Glutamatergic neuron (in vitro differentiated cells): ENCODE measurements around the gene C1orf87. TPM values are rescaled to one million over a fixed set of nuclear protein-coding genes. Genes with fewer than 3 reads are reported as not detected.

Source experiments
- DNase-seq: peaks from one replicate; pipeline ENCODE4 v3.0.0; 2022
- H3K27ac Mint-ChIP-seq: one replicate; pipeline ENCODE4 v1.8.0; 2020; ENCODE audit warnings: mild to moderate bottlenecking, mixed read lengths, inconsistent platforms; ENCODE audit not compliant: unreplicated experiment
- H3K27me3 Mint-ChIP-seq: one replicate; pipeline ENCODE4 v1.8.0; 2020; ENCODE audit warnings: mild to moderate bottlenecking, moderate library complexity, mixed read lengths, inconsistent platforms; ENCODE audit not compliant: unreplicated experiment
- H3K36me3 Mint-ChIP-seq: one replicate; pipeline ENCODE4 v1.8.0; 2020; ENCODE audit warnings: mild to moderate bottlenecking, mixed read lengths, inconsistent platforms; ENCODE audit not compliant: unreplicated experiment
- H3K4me1 Mint-ChIP-seq: one replicate; pipeline ENCODE4 v1.8.0; 2020; ENCODE audit warnings: mild to moderate bottlenecking, low read depth, mixed read lengths, inconsistent platforms; ENCODE audit not compliant: unreplicated experiment
- H3K4me3 Mint-ChIP-seq: one replicate; pipeline ENCODE4 v1.8.0; 2020; ENCODE audit warnings: mild to moderate bottlenecking, mixed read lengths, inconsistent platforms; ENCODE audit not compliant: unreplicated experiment
- H3K9me3 Mint-ChIP-seq: one replicate; pipeline ENCODE4 v1.8.0; 2020; ENCODE audit warnings: mild to moderate bottlenecking, moderate library complexity, mixed read lengths, inconsistent platforms; ENCODE audit not compliant: unreplicated experiment
- total RNA-seq: library from RNA; stranded (reverse); fragmentation: NEBNext Ultra II Directional; extraction: Animal tissue kit (Norgen Biotek cat#: 25700); gene quantifications from one replicate; pipeline ENCODE4 v1.2.1, GENCODE V29; 2021; ENCODE audit not compliant: unreplicated experiment
- TF ChIP-seq, protein P1 (sequence below): fragments of 200-600 bp; sonication (generic); IDR thresholded peaks from one replicate; pipeline ENCODE4 v1.5.0; 2021; ENCODE audit not compliant: partially characterized antibody, unreplicated experiment

C1orf87 gene
- total RNA-seq, 1 donor from 2014 or later: not detected

DNA sequence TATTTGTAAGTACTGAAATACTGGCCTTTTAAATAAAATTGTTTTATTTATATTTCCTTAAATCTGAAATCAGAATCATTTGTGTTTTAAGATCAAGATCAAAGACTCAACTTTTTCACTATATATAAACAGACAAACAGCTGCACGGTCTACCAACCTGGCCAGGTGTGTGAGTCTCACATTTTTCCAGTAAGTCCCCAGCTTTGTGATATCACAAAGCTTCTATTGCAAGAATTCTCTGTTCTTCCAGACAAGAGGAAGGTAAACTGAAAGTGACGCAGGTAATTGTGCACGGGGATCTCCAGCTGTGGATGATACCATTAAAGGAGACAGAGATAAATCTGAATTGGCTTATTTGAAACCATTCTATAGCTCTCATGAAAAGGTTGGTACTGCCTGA lies 105.8 kb downstream of the C1orf87 start:
- Mint-ChIP-seq H3K4me1 (peaks cover 8% of the 10 kb centered on the region), H3K4me3 (no peak overlapping the region), H3K27me3 (peaks cover 5% of the 10 kb centered on the region), H3K9me3 (peaks cover 3% of the 10 kb centered on the region), H3K36me3 (no peaks in the 10 kb centered on the region), H3K27ac (peak overlapping the region; percentile 36)
- TF ChIP-seq, protein P1, sequence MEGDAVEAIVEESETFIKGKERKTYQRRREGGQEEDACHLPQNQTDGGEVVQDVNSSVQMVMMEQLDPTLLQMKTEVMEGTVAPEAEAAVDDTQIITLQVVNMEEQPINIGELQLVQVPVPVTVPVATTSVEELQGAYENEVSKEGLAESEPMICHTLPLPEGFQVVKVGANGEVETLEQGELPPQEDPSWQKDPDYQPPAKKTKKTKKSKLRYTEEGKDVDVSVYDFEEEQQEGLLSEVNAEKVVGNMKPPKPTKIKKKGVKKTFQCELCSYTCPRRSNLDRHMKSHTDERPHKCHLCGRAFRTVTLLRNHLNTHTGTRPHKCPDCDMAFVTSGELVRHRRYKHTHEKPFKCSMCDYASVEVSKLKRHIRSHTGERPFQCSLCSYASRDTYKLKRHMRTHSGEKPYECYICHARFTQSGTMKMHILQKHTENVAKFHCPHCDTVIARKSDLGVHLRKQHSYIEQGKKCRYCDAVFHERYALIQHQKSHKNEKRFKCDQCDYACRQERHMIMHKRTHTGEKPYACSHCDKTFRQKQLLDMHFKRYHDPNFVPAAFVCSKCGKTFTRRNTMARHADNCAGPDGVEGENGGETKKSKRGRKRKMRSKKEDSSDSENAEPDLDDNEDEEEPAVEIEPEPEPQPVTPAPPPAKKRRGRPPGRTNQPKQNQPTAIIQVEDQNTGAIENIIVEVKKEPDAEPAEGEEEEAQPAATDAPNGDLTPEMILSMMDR: no peak
- DNase-seq: no peak

DNA sequence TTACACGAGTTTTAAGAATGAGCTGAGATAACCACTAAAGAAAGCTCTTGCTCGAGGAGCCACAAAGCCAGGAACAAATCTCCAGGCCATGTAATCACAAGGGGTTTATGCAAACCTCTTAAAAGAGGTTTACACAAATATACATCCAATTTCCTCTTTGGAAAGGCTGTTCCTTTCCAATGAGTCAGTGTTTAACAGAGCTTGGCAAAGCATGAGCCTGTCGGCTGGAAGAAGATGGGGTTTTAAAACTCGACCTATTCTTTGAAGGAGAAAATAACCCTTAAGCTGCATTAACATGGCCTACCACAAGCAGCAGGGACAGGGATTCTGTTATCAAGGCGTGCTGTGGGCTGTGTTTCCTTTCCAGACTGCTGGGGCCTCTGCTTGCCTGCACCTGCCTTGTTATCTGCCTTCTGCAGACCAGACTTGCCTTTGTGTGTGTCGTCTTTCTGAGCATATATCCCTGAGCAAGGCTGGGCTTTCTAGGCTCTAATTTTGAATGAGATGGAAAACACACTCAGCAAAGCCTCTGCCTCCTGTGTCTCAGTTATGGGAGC lies 106.4 kb downstream of the C1orf87 start:
- Mint-ChIP-seq H3K27me3 (peaks cover 2% of the 10 kb centered on the region), H3K4me1 (peaks cover 3% of the 10 kb centered on the region), H3K4me3 (no peak overlapping the region), H3K9me3 (peaks cover 2% of the 10 kb centered on the region), H3K27ac (peak overlapping the region; percentile 36), H3K36me3 (no peaks in the 10 kb centered on the region)
- TF ChIP-seq, protein P1: no peak
- no peak for DNase-seq

DNA sequence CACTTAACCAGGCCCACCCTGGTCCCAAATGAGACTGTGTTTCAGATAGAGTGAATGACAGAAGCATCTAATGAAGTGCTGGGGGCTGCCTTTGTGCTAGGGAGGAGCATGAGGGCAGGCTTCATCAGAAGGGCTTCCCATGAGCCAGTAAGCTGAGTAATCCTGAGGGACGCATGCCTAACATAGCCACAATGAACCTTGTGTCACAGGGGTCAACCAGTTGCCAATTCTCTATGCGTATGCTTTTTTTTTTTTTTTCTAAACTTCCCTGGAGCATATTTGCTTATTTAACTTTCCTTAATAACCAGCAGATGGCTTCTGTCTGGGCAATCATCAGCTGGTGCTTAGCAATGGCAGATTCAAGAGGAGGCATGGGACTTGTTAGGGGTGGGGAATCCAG lies 121.5 kb downstream of the C1orf87 start:
- Mint-ChIP-seq H3K27ac (no peak overlapping the region), H3K36me3 (no peaks in the 10 kb centered on the region), H3K27me3 (no peaks in the 10 kb centered on the region), H3K9me3 (no peaks in the 10 kb centered on the region), H3K4me1 (no peaks in the 10 kb centered on the region), H3K4me3 (no peak overlapping the region)
- TF ChIP-seq, protein P1: no peak
- DNase-seq: no peak

DNA sequence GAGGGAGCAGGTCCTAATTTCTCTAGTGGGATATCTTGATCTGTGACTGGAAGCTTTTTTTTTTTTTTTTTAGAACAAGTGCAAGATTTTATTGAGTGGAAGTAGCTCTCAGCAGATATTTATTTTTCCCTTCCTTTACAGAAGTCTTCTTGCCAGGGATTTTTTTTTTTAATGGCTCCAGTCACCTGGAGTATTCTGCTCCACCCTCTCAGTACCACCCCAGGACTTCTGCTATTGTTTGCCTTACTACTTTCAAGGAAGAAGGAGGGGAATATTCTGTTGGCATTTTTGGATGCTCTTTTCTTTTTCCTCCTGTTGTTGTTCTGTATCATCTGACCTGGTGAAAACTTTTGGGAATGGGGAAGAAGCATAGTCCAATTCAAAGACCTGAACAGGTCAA lies 123.9 kb downstream of the C1orf87 start:
- TF ChIP-seq, protein P1: no peak
- no peak overlapping the region for H3K27ac Mint-ChIP-seq
- DNase-seq: no peak
- no peaks in the 10 kb centered on the region for H3K36me3 Mint-ChIP-seq
- no peaks in the 10 kb centered on the region for H3K9me3 Mint-ChIP-seq
- no peaks in the 10 kb centered on the region for H3K27me3 Mint-ChIP-seq
- no peaks in the 10 kb centered on the region for H3K4me1 Mint-ChIP-seq
- no peak overlapping the region for H3K4me3 Mint-ChIP-seq

DNA sequence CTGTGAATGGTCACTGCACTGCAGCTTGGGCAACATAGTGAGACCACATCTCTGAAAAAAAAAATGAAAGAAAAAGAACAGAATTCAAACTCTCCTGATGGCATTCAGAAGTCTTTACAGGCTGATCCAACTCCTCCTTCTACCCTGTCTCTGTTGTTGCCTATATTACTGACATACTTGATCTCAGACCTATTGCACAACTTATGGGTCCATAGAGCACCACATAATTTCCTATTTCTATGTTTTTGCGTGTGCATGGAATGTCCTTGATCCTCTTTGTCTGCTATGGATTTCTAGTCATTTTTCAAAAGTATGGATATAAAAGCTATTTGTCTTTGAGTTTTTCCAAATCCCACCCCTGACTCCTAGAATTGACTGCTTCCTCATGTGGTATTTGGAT lies 124.6 kb downstream of the C1orf87 start:
- no peaks in the 10 kb centered on the region for H3K36me3 Mint-ChIP-seq
- no peaks in the 10 kb centered on the region for H3K9me3 Mint-ChIP-seq
- no peaks in the 10 kb centered on the region for H3K27me3 Mint-ChIP-seq
- DNase-seq: no peak
- H3K4me3 Mint-ChIP-seq: no peak overlapping the region
- no peak overlapping the region for H3K27ac Mint-ChIP-seq
- no peaks in the 10 kb centered on the region for H3K4me1 Mint-ChIP-seq
- TF ChIP-seq, protein P1: no peak
